NCI-H2107 treated with DMSO at 0.1 percent for 48 hours (cell line): ENCODE data around the gene CD48.

Experiments used
- DNase-seq: peaks from one replicate; lab custom pipeline; 2025; ENCODE audit not compliant: unreplicated experiment; lab: John Stamatoyannopoulos, UW

The CD48 gene, protein sequence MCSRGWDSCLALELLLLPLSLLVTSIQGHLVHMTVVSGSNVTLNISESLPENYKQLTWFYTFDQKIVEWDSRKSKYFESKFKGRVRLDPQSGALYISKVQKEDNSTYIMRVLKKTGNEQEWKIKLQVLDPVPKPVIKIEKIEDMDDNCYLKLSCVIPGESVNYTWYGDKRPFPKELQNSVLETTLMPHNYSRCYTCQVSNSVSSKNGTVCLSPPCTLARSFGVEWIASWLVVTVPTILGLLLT

GRCh38 chr1:160711602-160712311 lies at the start of gene CD48:
TSS of gene CD48 (minus strand) at chr1:160711822. CDS start at chr1:160711763, 59 bp downstream.
- no peak for DNase-seq

- no peak for DNase-seq
Observed at GRCh38 chr1:160761046-160761445, 49.4 kb upstream of the CD48 start.

DNA sequence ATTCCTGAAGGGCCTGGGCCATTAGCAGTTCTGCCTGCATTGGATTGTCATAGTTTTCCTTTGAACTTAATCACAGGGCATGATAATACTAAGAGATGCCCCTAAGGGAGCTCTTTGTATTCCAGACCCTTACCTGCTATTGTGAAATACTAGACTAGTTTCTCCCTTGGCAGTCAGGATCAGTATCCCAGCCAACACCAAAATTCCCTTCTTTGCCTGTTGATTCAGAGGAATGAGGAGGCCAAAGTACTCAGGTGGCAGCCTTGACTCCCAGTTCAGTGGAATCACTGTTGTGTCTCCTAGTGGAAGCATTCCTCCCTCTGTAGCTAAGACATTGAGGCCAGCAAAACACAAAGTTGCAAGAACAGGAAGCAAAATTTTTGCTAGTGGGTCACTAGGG lies 48.1 kb upstream of the CD48 start:
- no peak for DNase-seq

GRCh38 chr1:160758521-160758920 lies 46.9 kb upstream of the CD48 start:
- no peak for DNase-seq

DNA sequence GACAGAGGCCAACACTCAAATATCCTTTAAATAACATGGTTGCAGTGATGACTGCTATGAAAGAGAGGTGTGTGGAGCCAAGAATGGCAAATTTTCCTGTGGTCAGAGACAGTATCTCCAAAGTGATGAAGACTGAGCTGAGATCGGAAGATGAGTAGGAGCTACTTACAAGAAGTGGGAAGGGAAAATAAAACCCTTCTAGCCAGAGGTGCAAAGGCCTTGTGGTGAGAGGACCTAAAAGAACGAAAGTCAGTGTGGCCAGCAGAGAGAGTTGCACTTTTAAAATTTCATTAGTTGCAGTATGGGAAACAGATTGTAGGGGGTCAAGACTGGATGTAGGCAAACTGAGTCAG lies 45.2 kb upstream of the CD48 start:
- DNase-seq, result no peak

DNA sequence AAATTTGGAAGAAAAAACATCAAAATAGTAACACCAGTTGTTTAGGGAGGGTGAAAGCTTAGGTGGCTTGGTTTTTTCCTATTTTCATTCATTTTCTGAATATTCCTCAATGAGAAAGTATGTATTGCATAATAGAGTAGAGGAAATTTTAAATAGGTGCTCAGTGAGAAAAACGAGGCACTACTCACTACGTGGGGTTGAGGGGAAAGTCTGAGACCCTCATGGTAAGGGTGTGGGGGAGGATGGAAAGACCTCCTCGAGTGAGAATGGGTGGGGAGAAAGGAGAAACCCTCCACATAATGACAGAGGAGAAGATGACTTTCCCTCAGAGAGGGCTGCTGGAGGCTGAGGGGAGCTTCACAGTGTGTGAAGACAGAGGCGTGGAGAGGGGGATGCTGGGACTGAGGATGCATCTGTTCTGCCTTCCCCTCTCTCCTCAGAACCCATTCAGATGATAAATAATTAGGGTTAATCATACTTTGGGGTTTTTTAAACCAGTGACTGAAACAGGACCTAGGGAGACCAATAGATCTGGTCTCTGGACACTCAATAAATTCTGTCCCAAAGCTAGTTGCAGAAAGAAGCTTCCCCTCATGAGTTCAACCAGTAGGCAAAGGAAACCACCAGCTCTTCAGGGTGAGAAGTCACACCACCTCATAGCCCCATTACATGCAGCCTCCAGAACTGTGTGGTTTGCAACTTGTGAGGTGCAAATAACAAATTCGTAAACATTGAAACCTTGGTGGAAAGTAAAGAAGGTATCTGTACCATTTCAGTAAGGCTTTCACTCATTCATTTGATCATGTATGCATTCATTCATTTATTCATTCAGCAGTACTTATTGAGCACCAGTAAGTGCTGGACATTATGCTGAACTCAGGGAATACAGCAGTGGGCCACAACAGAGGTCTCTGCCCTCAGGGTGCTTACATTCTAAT lies 44.6 kb upstream of the CD48 start:
- no peak for DNase-seq

GRCh38 chr1:160755461-160755860 lies 43.8 kb upstream of the CD48 start:
- no peak for DNase-seq

GRCh38 chr1:160753594-160753993 lies 42.0 kb upstream of the CD48 start:
- DNase-seq, result no peak

- no peak for DNase-seq
Observed at GRCh38 chr1:160752924-160753323, 41.3 kb upstream of the CD48 start.

GRCh38 chr1:160752406-160752805 lies 40.8 kb upstream of the CD48 start:
- DNase-seq, result no peak

- no peak for DNase-seq
Observed at GRCh38 chr1:160750608-160751007, 39.0 kb upstream of the CD48 start.

GRCh38 chr1:160748878-160749269 lies 37.3 kb upstream of the CD48 start:
- no peak for DNase-seq

DNA sequence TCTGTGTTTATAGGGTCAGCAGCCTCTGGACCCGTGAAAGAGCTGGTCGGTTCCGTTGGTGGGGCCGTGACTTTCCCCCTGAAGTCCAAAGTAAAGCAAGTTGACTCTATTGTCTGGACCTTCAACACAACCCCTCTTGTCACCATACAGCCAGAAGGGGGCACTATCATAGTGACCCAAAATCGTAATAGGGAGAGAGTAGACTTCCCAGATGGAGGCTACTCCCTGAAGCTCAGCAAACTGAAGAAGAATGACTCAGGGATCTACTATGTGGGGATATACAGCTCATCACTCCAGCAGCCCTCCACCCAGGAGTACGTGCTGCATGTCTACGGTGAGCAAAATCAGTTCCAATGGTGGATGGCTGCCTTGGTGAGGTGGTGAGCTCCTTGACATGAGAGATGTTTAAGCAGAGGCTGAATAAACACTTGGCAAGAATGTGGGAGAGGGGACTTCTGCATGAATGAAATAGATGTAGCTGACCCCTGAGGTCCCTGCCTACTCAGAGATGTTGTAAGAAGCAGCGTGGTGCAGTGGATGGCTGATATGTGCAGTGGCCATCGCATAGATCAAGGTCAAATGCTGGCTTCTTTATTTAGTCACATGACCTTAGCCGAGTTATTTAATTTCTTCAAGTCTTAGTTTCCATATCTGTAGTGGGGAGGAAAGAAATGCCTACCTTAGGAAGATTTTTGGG lies 36.7 kb upstream of the CD48 start:
- no peak for DNase-seq

DNA sequence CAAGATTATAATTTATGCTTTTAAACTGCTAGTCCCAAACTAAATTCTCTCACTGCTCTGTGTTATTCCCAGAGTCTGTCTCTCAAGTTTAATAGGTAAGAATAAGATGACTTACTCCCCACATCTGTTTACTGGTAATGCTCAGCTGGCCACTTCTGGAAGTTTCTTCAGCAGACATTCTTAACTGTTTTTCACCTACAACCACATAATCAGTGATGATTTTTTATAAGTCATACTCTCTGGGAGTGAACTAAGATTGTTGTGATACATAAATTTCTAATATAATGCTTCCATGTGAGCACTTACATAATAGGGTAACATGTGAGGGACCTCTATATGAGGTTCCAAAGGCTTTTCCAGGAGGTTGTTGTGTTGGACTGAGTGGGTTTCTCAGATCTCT lies 36.1 kb upstream of the CD48 start:
- no peak for DNase-seq

DNA sequence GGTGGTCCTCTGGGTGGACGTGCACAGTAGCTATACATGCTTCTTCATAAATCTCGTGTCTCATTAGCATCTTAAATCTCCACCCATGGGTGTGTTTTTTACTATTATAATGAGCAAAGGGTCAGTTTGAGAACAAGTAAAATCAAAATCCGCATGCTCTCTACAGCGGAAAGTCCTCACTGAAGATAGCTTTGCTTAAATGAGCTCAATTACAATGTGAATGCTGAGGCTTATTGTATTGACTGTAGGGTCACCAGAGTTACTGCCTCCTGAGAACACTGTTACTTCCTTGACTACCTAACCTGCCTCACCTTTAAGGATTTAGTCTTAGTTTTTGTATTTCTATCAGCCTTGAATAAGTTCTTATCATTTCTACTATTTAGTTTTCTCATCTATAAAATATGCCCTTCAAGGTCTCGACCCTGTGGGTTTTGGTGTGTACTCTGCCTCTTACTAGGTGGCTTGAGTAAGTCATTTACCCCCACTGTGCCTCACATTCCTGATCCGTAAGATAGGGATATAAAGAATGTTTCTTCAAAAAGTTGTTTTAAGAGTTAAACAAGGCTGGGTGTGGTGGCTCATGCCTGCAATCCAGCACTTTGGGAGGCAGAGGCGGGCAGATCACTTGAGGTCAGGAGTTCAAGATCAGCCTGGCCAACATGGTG lies 35.3 kb upstream of the CD48 start:
- DNase-seq, result no peak

DNA sequence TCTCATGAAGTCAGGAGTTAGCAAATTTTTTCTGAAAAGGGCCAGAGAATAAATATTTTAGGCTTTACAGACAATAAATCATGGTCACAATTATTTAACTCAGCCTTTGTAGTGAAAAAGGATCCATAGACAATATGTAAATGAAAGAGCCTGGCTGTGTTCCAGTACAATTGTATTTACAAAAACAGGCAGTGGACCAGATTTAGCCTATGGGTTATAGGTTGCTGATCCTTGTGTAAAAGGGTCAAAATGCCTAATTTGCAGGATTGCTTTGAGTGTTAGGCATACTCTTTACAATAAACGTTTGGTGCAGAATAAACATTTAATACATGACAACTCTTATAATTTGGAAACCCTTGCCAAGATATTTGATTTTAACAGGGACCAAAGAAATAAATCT lies 33.9 kb upstream of the CD48 start:
- no peak for DNase-seq

GRCh38 chr1:160744852-160745520 lies 33.4 kb upstream of the CD48 start:
- DNase-seq, result no peak

GRCh38 chr1:160744199-160744851 lies 32.7 kb upstream of the CD48 start:
- DNase-seq, result no peak

- no peak for DNase-seq
Observed at GRCh38 chr1:160743266-160743665, 31.6 kb upstream of the CD48 start.
